Measurements from ENCODE around the gene PSMD9.

Gene PSMD9

GRCh38 chr12:121933522-121934308 lies 45.1 kb downstream of the PSMD9 start:
- no peak for TF ChIP-seq CREB1 (IDR thresholded peaks at IDR 0.05; ENCODE audit: low read depth)
- no peak for TF ChIP-seq USF1 (IDR thresholded peaks at IDR 0.05)
- TF ChIP-seq CEBPB (IDR thresholded peaks at IDR 0.05) = no peak
- TF ChIP-seq TAF1 (IDR thresholded peaks at IDR 0.05; ENCODE audit: low read depth) = no peak
- no peak for TF ChIP-seq FOXM1 (IDR thresholded peaks at IDR 0.05; ENCODE audit: borderline replicate concordance, low read depth)
- TF ChIP-seq MAX (IDR thresholded peaks at IDR 0.05) = no peak
- no peak for TF ChIP-seq NFIC (IDR thresholded peaks at IDR 0.05)
- no peak for TF ChIP-seq REST (IDR thresholded peaks at IDR 0.05; ENCODE audit: low read depth)
- TF ChIP-seq TEAD4 (IDR thresholded peaks at IDR 0.05) = no peak
- TF ChIP-seq EGR1 (IDR thresholded peaks at IDR 0.05) = no peak
- no peak for TF ChIP-seq RAD21 (IDR thresholded peaks at IDR 0.05; ENCODE audit: low read depth)
- no peak for TF ChIP-seq YY1 (IDR thresholded peaks at IDR 0.05; ENCODE audit: low read depth)
- no peak for TF ChIP-seq ZBTB7A (IDR thresholded peaks at IDR 0.05; ENCODE audit: low read depth)
- TF ChIP-seq EP300 (IDR thresholded peaks at IDR 0.05; ENCODE audit: borderline replicate concordance) = no peak
- no peak for TF ChIP-seq TCF12 (IDR thresholded peaks at IDR 0.05; ENCODE audit: low read depth)

GRCh38 chr12:121934309-121934664 lies 45.7 kb downstream of the PSMD9 start:
- TF ChIP-seq TAF1 (IDR thresholded peaks at IDR 0.05; ENCODE audit: low read depth) (no peak), ZBTB7A (IDR thresholded peaks at IDR 0.05; ENCODE audit: low read depth) (no peak), MAX (IDR thresholded peaks at IDR 0.05) (no peak), CEBPB (IDR thresholded peaks at IDR 0.05) (no peak), TCF12 (IDR thresholded peaks at IDR 0.05; ENCODE audit: low read depth) (no peak), REST (IDR thresholded peaks at IDR 0.05; ENCODE audit: low read depth) (no peak), RAD21 (IDR thresholded peaks at IDR 0.05; ENCODE audit: low read depth) (no peak), EP300 (IDR thresholded peaks at IDR 0.05; ENCODE audit: borderline replicate concordance) (no peak), CREB1 (IDR thresholded peaks at IDR 0.05; ENCODE audit: low read depth) (no peak), EGR1 (IDR thresholded peaks at IDR 0.05) (no peak), FOXM1 (IDR thresholded peaks at IDR 0.05; ENCODE audit: borderline replicate concordance, low read depth) (no peak), USF1 (IDR thresholded peaks at IDR 0.05) (no peak), YY1 (IDR thresholded peaks at IDR 0.05; ENCODE audit: low read depth) (no peak), TEAD4 (IDR thresholded peaks at IDR 0.05) (no peak), NFIC (IDR thresholded peaks at IDR 0.05) (no peak)

GRCh38 chr12:121937654-121938053 lies 49.1 kb downstream of the PSMD9 start:
- no peak for TF ChIP-seq USF1 (IDR thresholded peaks at IDR 0.05)
- no peak for TF ChIP-seq CREB1 (IDR thresholded peaks at IDR 0.05; ENCODE audit: low read depth)
- TF ChIP-seq MAX (IDR thresholded peaks at IDR 0.05) = no peak
- TF ChIP-seq TAF1 (IDR thresholded peaks at IDR 0.05; ENCODE audit: low read depth) = no peak
- no peak for TF ChIP-seq TEAD4 (IDR thresholded peaks at IDR 0.05)
- TF ChIP-seq ZBTB7A (IDR thresholded peaks at IDR 0.05; ENCODE audit: low read depth) = no peak
- TF ChIP-seq CEBPB (IDR thresholded peaks at IDR 0.05) = no peak
- no peak for TF ChIP-seq NFIC (IDR thresholded peaks at IDR 0.05)
- TF ChIP-seq FOXM1 (IDR thresholded peaks at IDR 0.05; ENCODE audit: borderline replicate concordance, low read depth) = no peak
- no peak for TF ChIP-seq RAD21 (IDR thresholded peaks at IDR 0.05; ENCODE audit: low read depth)
- TF ChIP-seq EGR1 (IDR thresholded peaks at IDR 0.05) = no peak
- TF ChIP-seq TCF12 (IDR thresholded peaks at IDR 0.05; ENCODE audit: low read depth) = no peak
- TF ChIP-seq EP300 (IDR thresholded peaks at IDR 0.05; ENCODE audit: borderline replicate concordance) = no peak
- TF ChIP-seq REST (IDR thresholded peaks at IDR 0.05; ENCODE audit: low read depth) = no peak
- no peak for TF ChIP-seq YY1 (IDR thresholded peaks at IDR 0.05; ENCODE audit: low read depth)
